CD4-positive, alpha-beta T cell (primary cell): ENCODE results near the gene SUGP1. TPM values are rescaled to one million over a fixed set of nuclear protein-coding genes. Genes with fewer than 3 reads are reported as not detected.

ENCODE experiments used
- ATAC-seq: fragments of 200-7000 bp; cut with Tn5 transposase; one replicate; pipeline ENCODE4 v1.10.0; 2022; ENCODE audit warnings: mild to moderate bottlenecking; ENCODE audit not compliant: poor library complexity
- CTCF ChIA-PET: fragments of 350-600 bp; sonication (Branson Sonifier 250); formaldehyde crosslinking; loops from one replicate; lab custom pipeline; 2021; ENCODE audit warnings: antibody characterized with exemption, inconsistent platforms; lab: Charles Lee
- POLR2A ChIA-PET: fragments of 350-600 bp; sonication (Branson Sonifier 250); formaldehyde crosslinking; loops from one replicate; lab custom pipeline; 2021; ENCODE audit warnings: antibody characterized with exemption, inconsistent platforms; lab: Charles Lee
- DNase-seq, 14 experiments: peaks; one replicate each; pipeline ENCODE4 v3.0.0-alpha.2; 2013 to 2020; ENCODE audit warnings: mixed read lengths in 2 of 14
- H3K27ac ChIP-seq, 2 donors: one replicate each; pipeline versions ENCODE4 v1.5.1 to v1.7.0; 2013; ENCODE audit warnings: low read length in 2 of 2, low read depth in 1 of 2, mild to moderate bottlenecking in 1 of 2
- H3K27me3 ChIP-seq, 2 experiments: 1 replicate in 1 of 2; 2 replicates in 1 of 2; pipeline versions ENCODE4 v1.6.1 to v1.7.0; 2013; ENCODE audit warnings: low read length in 2 of 2, control low read depth in 1 of 2, mild to moderate bottlenecking in 1 of 2, moderate library complexity in 1 of 2; ENCODE audit not compliant: insufficient read depth in 2 of 2, control insufficient read depth in 1 of 2
- H3K36me3 ChIP-seq: one replicate; pipeline ENCODE4 v1.6.1; 2013; ENCODE audit warnings: low read length, control low read depth; ENCODE audit not compliant: insufficient read depth
- H3K4me1 ChIP-seq: one replicate; pipeline ENCODE4 v1.6.1; 2013; ENCODE audit warnings: low read length, control low read depth; ENCODE audit not compliant: insufficient read depth
- H3K4me3 ChIP-seq: one replicate; pipeline ENCODE4 v1.5.1; 2013; ENCODE audit warnings: mild to moderate bottlenecking, low read length, moderate library complexity
- H3K9me3 ChIP-seq, 2 experiments: 1 replicate in 1 of 2; 2 replicates in 1 of 2; pipeline versions ENCODE4 v1.6.1 to v1.7.0; 2013; ENCODE audit warnings: low read length in 2 of 2, mild to moderate bottlenecking in 2 of 2, control low read depth in 1 of 2, moderate library complexity in 1 of 2; ENCODE audit not compliant: control insufficient read depth in 1 of 2, insufficient read depth in 1 of 2
- H3K27ac Mint-ChIP-seq: one replicate; pipeline ENCODE4 v1.8.0; 2020; ENCODE audit warnings: mixed read lengths
- H3K27me3 Mint-ChIP-seq: one replicate; pipeline ENCODE4 v1.8.0; 2021; ENCODE audit warnings: mixed read lengths
- H3K36me3 Mint-ChIP-seq: one replicate; pipeline ENCODE4 v1.8.0; 2021; ENCODE audit warnings: low read depth, mixed read lengths
- H3K4me1 Mint-ChIP-seq: one replicate; pipeline ENCODE4 v1.8.0; 2021; ENCODE audit warnings: low read depth, mixed read lengths
- H3K4me3 Mint-ChIP-seq: one replicate; pipeline ENCODE4 v1.8.0; 2020; ENCODE audit warnings: mild to moderate bottlenecking, mixed read lengths
- H3K9me3 Mint-ChIP-seq: one replicate; pipeline ENCODE4 v1.8.0; 2020; ENCODE audit warnings: mixed read lengths
- CTCF ChIP-seq: fragments of 200-600 bp; IDR thresholded peaks from one replicate; pipeline ENCODE4 v1.8.0; 2022; ENCODE audit warnings: antibody characterized with exemption, mild to moderate bottlenecking
- intact Hi-C, 2 experiments: fragments of 100-400 bp; cut with DNase I in 1 of 2; cut with micrococcal nuclease in 1 of 2; formaldehyde crosslinking; loops; one replicate each; pipeline versions ENCODE4 v1.15.1 to v1.9.0; 2023 to 2025; cut with DNase I, micrococcal nuclease
- total RNA-seq, 174 experiments: library from RNA in 2 of 174; stranded (reverse) in 2 of 174; gene quantifications; one replicate each; pipeline ENCODE4 v1.2.3 and lab custom pipeline; 2021 to 2026

Gene SUGP1
- total RNA-seq, 2 experiments from 2014 or later: 49.7 to 56.0 TPM

- Mint-ChIP-seq H3K27me3 (no peaks in the 10 kb centered on the region), H3K27ac (no peak overlapping the region), H3K4me1 (peaks cover 23% of the 10 kb centered on the region), H3K9me3 (no peaks in the 10 kb centered on the region), H3K4me3 (peak overlapping the region; percentile 11), H3K36me3 (peaks cover 51% of the 10 kb centered on the region)
- no peak for DNase-seq
- ChIA-PET POLR2A (interaction anchor here (1.4 kb wide), 1 partner anchor 124 kb away, joined by 5 read pairs; the partner anchor contains the start of gene BORCS8), CTCF (interaction anchor here (0.6 kb wide), 1 partner anchor 116 kb away, joined by 3 read pairs; no protein-coding TSS in a partner anchor)
- no peaks in the 10 kb centered on the region for H3K27me3 ChIP-seq
- no peak overlapping the region for H3K4me3 ChIP-seq
- no peak for TF ChIP-seq CTCF
- peaks cover 42% of the 10 kb centered on the region for H3K36me3 ChIP-seq
- intact Hi-C loops: loop anchor here in 1 of 2 experiments (5.0 kb wide), 1 partner anchor 173 kb away; no protein-coding TSS in a partner anchor
- no peak overlapping the region for H3K27ac ChIP-seq
- no peaks in the 10 kb centered on the region for H3K9me3 ChIP-seq
- ATAC-seq: no peak
- peaks cover 21% of the 10 kb centered on the region for H3K4me1 ChIP-seq
These were observed 4.9 kb downstream of the SUGP1 start for GRCh38 chr19:19315444-19315843.

GRCh38 chr19:19308373-19308772 is 11.9 kb downstream of the SUGP1 start:
- Mint-ChIP-seq H3K4me3 (no peak overlapping the region), H3K27me3 (no peaks in the 10 kb centered on the region), H3K9me3 (no peaks in the 10 kb centered on the region), H3K36me3 (peaks cover 67% of the 10 kb centered on the region), H3K27ac (no peak overlapping the region), H3K4me1 (no peaks in the 10 kb centered on the region)
- TF ChIP-seq CTCF: no peak
- H3K4me3 ChIP-seq: no peak overlapping the region
- no peak overlapping the region for H3K27ac ChIP-seq
- ChIA-PET CTCF (no interaction called here), POLR2A (no interaction called here)
- H3K4me1 ChIP-seq: no peaks in the 10 kb centered on the region
- peaks cover 84% of the 10 kb centered on the region for H3K36me3 ChIP-seq
- no peaks in the 10 kb centered on the region for H3K9me3 ChIP-seq
- no peaks in the 10 kb centered on the region for H3K27me3 ChIP-seq
- intact Hi-C loops: no loop called here
- DNase-seq (no peak), ATAC-seq (no peak)

GRCh38 chr19:19306191-19306590 is 14.1 kb downstream of the SUGP1 start:
- Mint-ChIP-seq H3K4me1 (no peaks in the 10 kb centered on the region), H3K27me3 (no peaks in the 10 kb centered on the region), H3K27ac (no peak overlapping the region), H3K9me3 (no peaks in the 10 kb centered on the region), H3K36me3 (peaks cover 72% of the 10 kb centered on the region), H3K4me3 (no peak overlapping the region)
- no peaks in the 10 kb centered on the region for H3K4me1 ChIP-seq
- TF ChIP-seq CTCF: no peak
- DNase-seq (no peak), ATAC-seq (no peak)
- CTCF ChIA-PET: no interaction called here
- no peaks in the 10 kb centered on the region for H3K9me3 ChIP-seq
- intact Hi-C loops: no loop called here
- peaks cover 91% of the 10 kb centered on the region for H3K36me3 ChIP-seq
- POLR2A ChIA-PET: interaction anchor here (0.6 to 1.0 kb wide), 2 partner anchors 20 to 598 kb away, joined by 3 read pairs; no protein-coding TSS in a partner anchor
- no peaks in the 10 kb centered on the region for H3K27me3 ChIP-seq
- no peak overlapping the region for H3K4me3 ChIP-seq
- no peak overlapping the region for H3K27ac ChIP-seq
